Lung (tissue), 12 donors: ENCODE measurements around the gene UBR1. TPM values are rescaled to one million over a fixed set of nuclear protein-coding genes. Genes with fewer than 3 reads are reported as not detected.
A peak's percentile ranks its signal among the peaks of the same experiment; 100 is the strongest.
"Not testable (repeated sequence)": the region's sequence is repeated elsewhere in the genome, so short reads cannot be mapped to it uniquely, and the experiment has no call there.

ENCODE experiments used
- ATAC-seq: fragments of 200-7000 bp; cut with Tn5 transposase; one replicate; pipeline ENCODE4 v1.9.1; 2020; ENCODE audit warnings: moderate number of reproducible peaks; ENCODE audit not compliant: insufficient read depth, low FRiP score
- DNase-seq, 3 donors: peaks; one replicate each; pipeline ENCODE4 v3.0.0-alpha.2; 2013 to 2017
- H3K27ac ChIP-seq, 2 donors: one replicate each; pipeline ENCODE4 v1.5.1; 2013; ENCODE audit warnings: mild to moderate bottlenecking in 2 of 2, moderate library complexity in 2 of 2, control low read depth in 1 of 2, inconsistent platforms in 1 of 2, low read depth in 1 of 2, low read length in 1 of 2
- H3K27me3 ChIP-seq, 3 donors: one replicate each; pipeline ENCODE4 v1.5.1; 2013; ENCODE audit warnings: low read length in 2 of 3; ENCODE audit not compliant: control insufficient read depth in 3 of 3, insufficient read depth in 3 of 3
- H3K36me3 ChIP-seq, 4 donors: one replicate each; pipeline ENCODE4 v1.5.1; 2013; ENCODE audit warnings: low read length in 4 of 4, mild to moderate bottlenecking in 1 of 4, moderate library complexity in 1 of 4; ENCODE audit not compliant: control insufficient read depth in 4 of 4, insufficient read depth in 4 of 4
- H3K4me1 ChIP-seq, 5 donors: one replicate each; pipeline ENCODE4 v1.5.1; 2013; ENCODE audit warnings: low read length in 5 of 5, mild to moderate bottlenecking in 2 of 5, moderate library complexity in 1 of 5; ENCODE audit not compliant: control insufficient read depth in 5 of 5, insufficient read depth in 5 of 5
- H3K4me3 ChIP-seq: one replicate; pipeline ENCODE4 v1.5.1; 2013; ENCODE audit warnings: mild to moderate bottlenecking, control low read depth, moderate library complexity
- H3K9ac ChIP-seq, 2 donors: one replicate each; pipeline ENCODE4 v1.5.1; 2013; ENCODE audit warnings: low read length in 2 of 2, control low read depth in 1 of 2; ENCODE audit not compliant: insufficient read depth in 1 of 2
- H3K9me3 ChIP-seq, 4 donors: one replicate each; pipeline ENCODE4 v1.5.1; 2013; ENCODE audit warnings: low read length in 3 of 4, mild to moderate bottlenecking in 1 of 4, moderate library complexity in 1 of 4; ENCODE audit not compliant: control insufficient read depth in 4 of 4, insufficient read depth in 3 of 4
- CTCF ChIP-seq: IDR thresholded peaks from 2 replicates; pipeline ENCODE4 v1.5.1; 2012; ENCODE audit warnings: mild to moderate bottlenecking; ENCODE audit errors: control extremely low read depth, extremely low read depth
- WGBS, 2 donors: extraction: QIAGEN DNeasy Blood & Tissue Kit; methylation state at CpG; one replicate each; pipeline ENCODE4 v1.1.7; 2013; 5-methylcytosine and 5-hydroxymethylcytosine counted together
- polyA plus RNA-seq, 2 donors: library from polyadenylated mRNA; stranded (reverse); fragments of 200-250 nt; gene quantifications; one replicate each; pipeline ENCODE4 v1.2.1, GENCODE V29; 2013
- total RNA-seq, 2 donors: library from RNA; depleted of rRNA in 1 of 2; stranded (reverse); fragments of >200 nt in 1 of 2; gene quantifications; one replicate each; pipeline ENCODE4 v1.2.1, GENCODE V29; 2014 to 2021
- donor health status: control.
- donor health status: control.
- donor health status: Bipolar disorder and iron deficiency.
- donor health status: healthy.
- donor health status: DM: yes; HTN: yes; CAD: no.

Gene UBR1
- total and polyA plus RNA-seq, 4 donors: 5.7 to 70.3 (median 17.2) TPM

- Histone ChIP-seq H3K36me3 (peaks cover 0 to 11% (median 0%) of the 10 kb centered on the region in 4 donors), H3K4me1 (peaks cover 0 to 7% (median 4%) of the 10 kb centered on the region in 5 donors), H3K9me3 (no peaks in the 10 kb centered on the region), H3K27me3 (peaks cover 0 to 11% (median 0%) of the 10 kb centered on the region in 3 donors), H3K9ac (peak within 1 kb of the TSS; percentile 41 to 78), H3K27ac (peak within 1 kb of the TSS; percentile 86 to 93), H3K4me3 (peak within 1 kb of the TSS; percentile 79)
- no peak for TF ChIP-seq CTCF
- peak; percentile 93 for ATAC-seq
- DNase-seq: peak; percentile 61 to 72 (median 72)
- 0 to 1% methylated on average over 45 to 66 of the region's 66 CpGs for WGBS, 2 donors
These were observed 27.8 kb upstream of the UBR1 start, which contains the start of gene TMEM62 for GRCh38 chr15:43133430-43134156. TMEM62 (plus strand) TSS chr15:43133586; CDS start chr15:43133803, 217 bp downstream.

GRCh38 chr15:43132830-43133429 lies 27.1 kb upstream of the UBR1 start:
- peaks cover 0 to 11% (median 0%) of the 10 kb centered on the region in 3 donors for H3K27me3 ChIP-seq
- peak in 1 of 3 donors; percentile 13 for DNase-seq
- no peak for TF ChIP-seq CTCF
- ATAC-seq: no peak
- H3K9ac ChIP-seq: peak overlapping the region; percentile 41 to 78
- no peaks in the 10 kb centered on the region for H3K9me3 ChIP-seq
- H3K4me1 ChIP-seq: peaks cover 0 to 7% (median 4%) of the 10 kb centered on the region in 5 donors
- peak overlapping the region; percentile 79 for H3K4me3 ChIP-seq
- WGBS, 2 donors: 23 to 26% methylated on average over 20 of the region's 20 CpGs
- peak overlapping the region; percentile 86 to 93 for H3K27ac ChIP-seq
- H3K36me3 ChIP-seq: peaks cover 0 to 6% (median 0%) of the 10 kb centered on the region in 4 donors

- ATAC-seq: no peak
- DNase-seq: no peak
- H3K9me3 ChIP-seq: no peaks in the 10 kb centered on the region
- WGBS, 2 donors: 78 to 92% methylated on average over 4 of the region's 4 CpGs
- no peak overlapping the region for H3K4me3 ChIP-seq
- TF ChIP-seq CTCF: no peak
- no peaks in the 10 kb centered on the region for H3K36me3 ChIP-seq
- H3K27ac ChIP-seq: no peak overlapping the region
- peaks cover 0 to 6% (median 0%) of the 10 kb centered on the region in 3 donors for H3K27me3 ChIP-seq
- no peak overlapping the region for H3K9ac ChIP-seq
- H3K4me1 ChIP-seq: peaks cover 0 to 6% (median 0%) of the 10 kb centered on the region in 5 donors
These were observed 23.1 kb upstream of the UBR1 start for GRCh38 chr15:43128980-43129335.

- DNase-seq, ATAC-seq, H3K27ac ChIP-seq, H3K4me3 ChIP-seq, H3K27me3 ChIP-seq, H3K36me3 ChIP-seq, H3K9me3 ChIP-seq, H3K4me1 ChIP-seq, H3K9ac ChIP-seq: not testable (repeated sequence)
- 52 to 65% methylated on average over 10 of the region's 10 CpGs for WGBS, 2 donors
These were observed 22.5 kb upstream of the UBR1 start for GRCh38 chr15:43128174-43128979.
